HepG2 (cell line): Measurements from ENCODE around the gene AGPAT2. TPM values are rescaled to one million over a fixed set of nuclear protein-coding genes. Genes with fewer than 3 reads are reported as not detected.
"Not testable (repeated sequence)": the region's sequence is repeated elsewhere in the genome, so short reads cannot be mapped to it uniquely, and the experiment has no call there.

Experiments
- ATAC-seq: fragments of 200-7000 bp; cut with Tn5 transposase; 3 replicates; pipeline ENCODE4 v1.9.1; 2020; ENCODE audit warnings: mild to moderate bottlenecking, moderate library complexity
- BruUV-seq: library from RNA; stranded (reverse); fragments of 400-500 nt; replicated peaks from 2 replicates; lab custom pipeline; 2021; lab: Mats Ljungman, UMichigan
- CTCF ChIA-PET: fragments of 300-600 bp; formaldehyde crosslinking; extraction: SDS; loops from one replicate; lab custom pipeline; 2021; ENCODE audit warnings: low total read pairs, inconsistent platforms, low intra/inter-chr PET ratio; lab: Yijun Ruan, JAX
- POLR2A ChIA-PET: fragments of 350-600 bp; sonication (Branson Sonifier 250); formaldehyde crosslinking; loops from one replicate; lab custom pipeline; 2020; ENCODE audit warnings: antibody characterized with exemption, inconsistent platforms; lab: Yijun Ruan, JAX
- DNase-seq: peaks from one replicate; pipeline ENCODE4 v3.0.0-alpha.2; 2015; ENCODE audit warnings: low spot score
- FAIRE-seq: peaks from 3 replicates; lab custom pipeline; 2011; peaks lifted over from hg19 to GRCh38; lab: Jason Lieb, UNC
- H2AFZ ChIP-seq: one replicate; pipeline ENCODE4 v1.6.1; 2011; ENCODE audit warnings: low read length, inconsistent platforms
- H3K27ac ChIP-seq: fragments of 300-600 bp; 3 replicates; pipeline ENCODE4 v1.8.0; 2011; ENCODE audit warnings: mixed run types, mild to moderate bottlenecking, mixed read lengths, low read length, inconsistent platforms; ENCODE audit not compliant: insufficient read depth; ENCODE audit errors: extremely low read length
- H3K27me3 ChIP-seq, 2 experiments: fragments of 200-600 bp in 1 of 2; 2 replicates in 1 of 2; 3 replicates in 1 of 2; pipeline versions ENCODE4 v1.6.0 to v1.8.0; 2011; ENCODE audit warnings: low read length in 2 of 2, mild to moderate bottlenecking in 2 of 2, moderate library complexity in 2 of 2, inconsistent platforms in 1 of 2; ENCODE audit not compliant: insufficient read depth in 2 of 2, control insufficient read depth in 1 of 2
- H3K36me3 ChIP-seq, 2 experiments: fragments of 200-600 bp in 1 of 2; replicated peaks in 1 of 2; 2 replicates in 1 of 2; 3 replicates in 1 of 2; pipeline versions ENCODE4 v1.5.1 to v1.8.0; 2011; ENCODE audit warnings: low read length in 2 of 2, inconsistent platforms in 1 of 2; ENCODE audit not compliant: insufficient read depth in 2 of 2, control insufficient read depth in 1 of 2
- H3K4me1 ChIP-seq: 2 replicates; pipeline ENCODE4 v1.5.1; 2012; ENCODE audit warnings: low read length, inconsistent platforms; ENCODE audit not compliant: insufficient read depth
- H3K4me2 ChIP-seq: 2 replicates; pipeline ENCODE4 v1.6.0; 2011; ENCODE audit warnings: low read depth, low read length, inconsistent platforms
- H3K4me3 ChIP-seq, 3 experiments: fragments of 200-600 bp in 1 of 3; sonication (generic), shearing (Covaris generic) in 1 of 3; replicated peaks in 1 of 3; 2 replicates each; pipeline ENCODE4 v1.5.1; 2011 to 2016; ENCODE audit warnings: low read length in 3 of 3, inconsistent platforms in 2 of 3, low read depth in 2 of 3, mild to moderate bottlenecking in 2 of 3, control low read depth in 1 of 3, mixed read lengths in 1 of 3; ENCODE audit not compliant: insufficient read depth in 1 of 3
- H3K79me2 ChIP-seq: one replicate; pipeline ENCODE4 v1.6.1; 2011; ENCODE audit warnings: low read length, inconsistent platforms; ENCODE audit not compliant: insufficient read depth
- H3K9ac ChIP-seq: 2 replicates; pipeline ENCODE4 v1.6.0; 2011; ENCODE audit warnings: mild to moderate bottlenecking, low read depth, low read length, inconsistent platforms; ENCODE audit not compliant: insufficient read depth
- H3K9me3 ChIP-seq: 2 replicates; pipeline ENCODE4 v1.5.1; 2012; ENCODE audit warnings: mild to moderate bottlenecking, low read length
- H4K20me1 ChIP-seq: 2 replicates; pipeline ENCODE4 v1.6.0; 2011; ENCODE audit warnings: inconsistent platforms, mild to moderate bottlenecking, low read length, moderate library complexity; ENCODE audit not compliant: insufficient read depth
- SKI ChIP-seq: fragments of 450-650 bp; IDR thresholded peaks from one replicate; pipeline ENCODE4 v1.6.1; 2018; ENCODE audit warnings: mild to moderate bottlenecking; ENCODE audit not compliant: partially characterized antibody
- WGBS: methylation state at CpG from one replicate; pipeline ENCODE4 v1.1.6; 2017; ENCODE audit warnings: low lambda C conversion rate; 5-methylcytosine and 5-hydroxymethylcytosine counted together
- in situ Hi-C: cut with HindIII; loops from 2 replicates; pipeline ENCODE4 v1.10.0; 2017; ENCODE audit warnings: low pct_unique_long_range_greater_than_20kb; ENCODE audit not compliant: extremely low pct_ligation_motif_present
- intact Hi-C: fragments of 100-400 bp; cut with micrococcal nuclease; formaldehyde crosslinking; loops from one replicate; pipeline ENCODE4 v1.10.0; 2022; ENCODE audit not compliant: unreplicated experiment
- polyA plus RNA-seq, 8 experiments: library from polyadenylated mRNA; depleted of rRNA in 3 of 8; stranded (reverse) in 7 of 8; unstranded in 1 of 8; fragments of >200 nt; fragmentation: Illumina TruSeq in 4 of 8; extraction: Trizol in 4 of 8; gene quantifications; 2 replicates each; pipeline versions ENCODE4 v1.2.1 to v1.2.3, GENCODE V29; 2011 to 2016; ENCODE audit warnings: low read depth in 4 of 8, missing spikeins in 1 of 8, mixed read lengths in 1 of 8; ENCODE audit not compliant: insufficient read depth in 1 of 8
- total RNA-seq, 5 experiments: library from RNA; depleted of rRNA; stranded (reverse); fragments of >200 nt; fragmentation: Illumina TruSeq; extraction: Trizol; gene quantifications; 2 replicates each; pipeline ENCODE4 v1.2.3, GENCODE V29; 2016; ENCODE audit warnings: low read depth in 1 of 5

Gene AGPAT2
- total and polyA plus RNA-seq, 2 of the 13 experiments (the other 11 are each of a cell fraction or from before 2014, with no cell fraction given): 3.9 to 25.8 TPM

GRCh38 chr9:136632491-136633106, 54.7 kb downstream of the AGPAT2 start:
- peaks cover 11 to 55% of the 10 kb centered on the region in 2 experiments; a peak in 4 of 5 replicates for H3K27me3 ChIP-seq
- H3K79me2 ChIP-seq, H3K27ac ChIP-seq, H3K4me2 ChIP-seq, H4K20me1 ChIP-seq, H3K4me1 ChIP-seq, DNase-seq, H3K9ac ChIP-seq, intact Hi-C loops, POLR2A ChIA-PET, H3K4me3 ChIP-seq, H3K36me3 ChIP-seq, H2AFZ ChIP-seq, H3K9me3 ChIP-seq, BruUV-seq, ATAC-seq: not testable (repeated sequence)
- FAIRE-seq: peak; percentile 8
- TF ChIP-seq SKI: peak; percentile 72
- in situ Hi-C loops: loop anchor here (25.0 kb wide), 1 partner anchor 295 kb away; the partner anchor contains the start of gene GPSM1
- WGBS: 48% methylated on average over 36 of the region's 36 CpGs
- CTCF ChIA-PET: interaction anchor here (4.2 kb wide), 1 partner anchor 145 kb away, joined by 101 read pairs; no protein-coding TSS in a partner anchor

GRCh38 chr9:136632072-136632471, 55.2 kb downstream of the AGPAT2 start:
- H3K4me3 ChIP-seq, H2AFZ ChIP-seq, H3K79me2 ChIP-seq, H3K27ac ChIP-seq, POLR2A ChIA-PET, intact Hi-C loops, H3K36me3 ChIP-seq, H3K4me2 ChIP-seq, H3K9me3 ChIP-seq, H3K9ac ChIP-seq, DNase-seq, FAIRE-seq, ATAC-seq, BruUV-seq, H3K4me1 ChIP-seq: not testable (repeated sequence)
- peaks cover 12 to 55% of the 10 kb centered on the region in 2 experiments; a peak in 4 of 5 replicates for H3K27me3 ChIP-seq
- H4K20me1 ChIP-seq: peaks cover 11% of the 10 kb centered on the region; the same call in 1 of the 2 replicates
- in situ Hi-C loops: loop anchor here (25.0 kb wide), 1 partner anchor 295 kb away; the partner anchor contains the start of gene GPSM1
- WGBS: 26% methylated on average over 7 of the region's 13 CpGs
- CTCF ChIA-PET: interaction anchor here (0.7 to 4.2 kb wide), 2 partner anchors 10 to 144 kb away, joined by 4 to 101 read pairs; no protein-coding TSS in a partner anchor
